Chondrocyte (in vitro differentiated cells): ENCODE results near the gene LRRTM4. TPM values are rescaled to one million over a fixed set of nuclear protein-coding genes. Genes with fewer than 3 reads are reported as not detected.

Source experiments
- DNase-seq: peaks from one replicate; pipeline ENCODE4 v3.0.0; 2021; ENCODE audit warnings: mixed read lengths, low spot score
- H3K27ac Mint-ChIP-seq: one replicate; pipeline ENCODE4 v1.8.0; 2021; ENCODE audit warnings: mild to moderate bottlenecking, moderate library complexity, mixed read lengths; ENCODE audit not compliant: unreplicated experiment
- H3K27me3 Mint-ChIP-seq: 2 replicates; pipeline ENCODE4 v1.8.0; 2021; ENCODE audit warnings: low read depth, mixed read lengths
- H3K36me3 Mint-ChIP-seq: 2 replicates; pipeline ENCODE4 v1.8.0; 2021; ENCODE audit warnings: low read depth, mixed read lengths
- H3K4me1 Mint-ChIP-seq: 2 replicates; pipeline ENCODE4 v1.8.0; 2021; ENCODE audit warnings: low read depth, mild to moderate bottlenecking, mixed read lengths
- H3K4me3 Mint-ChIP-seq: one replicate; pipeline ENCODE4 v1.8.0; 2021; ENCODE audit warnings: mild to moderate bottlenecking, moderate library complexity, mixed read lengths; ENCODE audit not compliant: unreplicated experiment
- H3K9me3 Mint-ChIP-seq: 2 replicates; pipeline ENCODE4 v1.8.0; 2021; ENCODE audit warnings: low read depth, mixed read lengths
- CTCF ChIP-seq: fragments of 200-600 bp; sonication (generic); IDR thresholded peaks from 2 replicates; pipeline ENCODE4 v1.5.0; 2021; ENCODE audit warnings: antibody characterized with exemption, mild to moderate bottlenecking, moderate library complexity
- total RNA-seq: library from RNA; stranded (reverse); gene quantifications from 3 replicates; pipeline ENCODE4 v1.2.1, GENCODE V29; 2021

LRRTM4 gene
- total RNA-seq, 1 donor from 2014 or later = not detected

- DNase-seq = no peak
- no peak for TF ChIP-seq CTCF
- H3K4me3 Mint-ChIP-seq = no peak overlapping the region
- no peaks in the 10 kb centered on the region for H3K27me3 Mint-ChIP-seq
- H3K9me3 Mint-ChIP-seq = peaks cover 2% of the 10 kb centered on the region
- no peak overlapping the region for H3K27ac Mint-ChIP-seq
- H3K4me1 Mint-ChIP-seq = no peaks in the 10 kb centered on the region
- no peaks in the 10 kb centered on the region for H3K36me3 Mint-ChIP-seq
These were observed 508.7 kb downstream of the LRRTM4 start for GRCh38 chr2:77013457-77013856.

- no peak overlapping the region for H3K27ac Mint-ChIP-seq
- H3K9me3 Mint-ChIP-seq = peaks cover 2% of the 10 kb centered on the region
- no peaks in the 10 kb centered on the region for H3K4me1 Mint-ChIP-seq
- peaks cover 2% of the 10 kb centered on the region for H3K27me3 Mint-ChIP-seq
- TF ChIP-seq CTCF = no peak
- DNase-seq = no peak
- H3K36me3 Mint-ChIP-seq = no peaks in the 10 kb centered on the region
- H3K4me3 Mint-ChIP-seq = no peak overlapping the region
These were observed 512.9 kb downstream of the LRRTM4 start for GRCh38 chr2:77009307-77009706.

GRCh38 chr2:77008853-77009252 is 513.3 kb downstream of the LRRTM4 start:
- H3K4me3 Mint-ChIP-seq = no peak overlapping the region
- H3K36me3 Mint-ChIP-seq = no peaks in the 10 kb centered on the region
- H3K27me3 Mint-ChIP-seq = peaks cover 2% of the 10 kb centered on the region
- DNase-seq = no peak
- H3K9me3 Mint-ChIP-seq = peaks cover 2% of the 10 kb centered on the region
- H3K27ac Mint-ChIP-seq = no peak overlapping the region
- H3K4me1 Mint-ChIP-seq = no peaks in the 10 kb centered on the region
- TF ChIP-seq CTCF = no peak

GRCh38 chr2:77007686-77008085 is 514.5 kb downstream of the LRRTM4 start:
- peaks cover 2% of the 10 kb centered on the region for H3K9me3 Mint-ChIP-seq
- DNase-seq = no peak
- TF ChIP-seq CTCF = no peak
- H3K4me1 Mint-ChIP-seq = no peaks in the 10 kb centered on the region
- H3K4me3 Mint-ChIP-seq = no peak overlapping the region
- no peak overlapping the region for H3K27ac Mint-ChIP-seq
- no peaks in the 10 kb centered on the region for H3K36me3 Mint-ChIP-seq
- H3K27me3 Mint-ChIP-seq = peaks cover 2% of the 10 kb centered on the region

GRCh38 chr2:77005522-77005921 is 516.7 kb downstream of the LRRTM4 start:
- no peak for DNase-seq
- no peak for TF ChIP-seq CTCF
- Mint-ChIP-seq H3K4me3 (no peak overlapping the region), H3K27me3 (peaks cover 2% of the 10 kb centered on the region), H3K9me3 (peaks cover 2% of the 10 kb centered on the region), H3K4me1 (no peaks in the 10 kb centered on the region), H3K27ac (no peak overlapping the region), H3K36me3 (no peaks in the 10 kb centered on the region)
